Astrocyte (in vitro differentiated cells and primary cell): ENCODE results near the gene FHIT. TPM values are rescaled to one million over a fixed set of nuclear protein-coding genes. Genes with fewer than 3 reads are reported as not detected.

Source experiments
- DNase-seq: peaks from one replicate; pipeline ENCODE4 v3.0.0-alpha.2; 2010; ENCODE audit warnings: low read depth
- FAIRE-seq: peaks from 2 replicates; lab custom pipeline; 2011; peaks lifted over from hg19 to GRCh38; lab: Jason Lieb, UNC
- H2AFZ ChIP-seq: 2 replicates; pipeline ENCODE4 v1.6.0; 2012; ENCODE audit warnings: low read depth, low read length, inconsistent platforms
- H3K27ac ChIP-seq: 2 replicates; pipeline ENCODE4 v1.5.1; 2011; ENCODE audit warnings: low read depth, low read length, inconsistent platforms
- H3K27me3 ChIP-seq: 2 replicates; pipeline ENCODE4 v1.6.0; 2011; ENCODE audit warnings: low read length, inconsistent platforms; ENCODE audit not compliant: insufficient read depth
- H3K36me3 ChIP-seq: 2 replicates; pipeline ENCODE4 v1.5.1; 2011; ENCODE audit warnings: low read length, inconsistent platforms; ENCODE audit not compliant: insufficient read depth
- H3K4me1 ChIP-seq: 2 replicates; pipeline ENCODE4 v1.5.1; 2011; ENCODE audit warnings: low read length, inconsistent platforms; ENCODE audit not compliant: insufficient read depth
- H3K4me2 ChIP-seq: 2 replicates; pipeline ENCODE4 v1.6.0; 2012; ENCODE audit warnings: low read length, inconsistent platforms
- H3K4me3 ChIP-seq: 2 replicates; pipeline ENCODE4 v1.5.1; 2011; ENCODE audit warnings: low read depth, mild to moderate bottlenecking, low read length, inconsistent platforms; ENCODE audit not compliant: insufficient read depth
- H3K79me2 ChIP-seq: 2 replicates; pipeline ENCODE4 v1.6.0; 2012; ENCODE audit warnings: mild to moderate bottlenecking, low read length, inconsistent platforms; ENCODE audit not compliant: insufficient read depth
- H3K9ac ChIP-seq: 2 replicates; pipeline ENCODE4 v1.6.0; 2012; ENCODE audit warnings: mild to moderate bottlenecking, low read length, inconsistent platforms
- H3K9me3 ChIP-seq: 2 replicates; pipeline ENCODE4 v1.5.1; 2012; ENCODE audit warnings: low read depth, mild to moderate bottlenecking, low read length, inconsistent platforms; ENCODE audit not compliant: insufficient read depth
- H4K20me1 ChIP-seq: 2 replicates; pipeline ENCODE4 v1.6.0; 2012; ENCODE audit warnings: low read length, inconsistent platforms; ENCODE audit not compliant: insufficient read depth
- H3K27ac Mint-ChIP-seq: one replicate; pipeline ENCODE4 v1.8.0; 2021; ENCODE audit warnings: mild to moderate bottlenecking, mixed read lengths; ENCODE audit not compliant: unreplicated experiment
- H3K27me3 Mint-ChIP-seq: one replicate; pipeline ENCODE4 v1.8.0; 2021; ENCODE audit warnings: low read depth, mixed read lengths; ENCODE audit not compliant: unreplicated experiment
- H3K36me3 Mint-ChIP-seq: one replicate; pipeline ENCODE4 v1.8.0; 2021; ENCODE audit warnings: low read depth, mixed read lengths; ENCODE audit not compliant: unreplicated experiment
- H3K4me1 Mint-ChIP-seq: one replicate; pipeline ENCODE4 v1.8.0; 2021; ENCODE audit warnings: low read depth, mixed read lengths; ENCODE audit not compliant: unreplicated experiment
- H3K4me3 Mint-ChIP-seq: one replicate; pipeline ENCODE4 v1.8.0; 2021; ENCODE audit warnings: mild to moderate bottlenecking, moderate library complexity, mixed read lengths; ENCODE audit not compliant: unreplicated experiment
- H3K9me3 Mint-ChIP-seq: one replicate; pipeline ENCODE4 v1.8.0; 2021; ENCODE audit warnings: mild to moderate bottlenecking, mixed read lengths; ENCODE audit not compliant: unreplicated experiment
- CTCF ChIP-seq: IDR thresholded peaks from 2 replicates; pipeline ENCODE4 v1.5.1; 2011; ENCODE audit warnings: low read depth, mild to moderate bottlenecking, inconsistent platforms, low read length, moderate library complexity; ENCODE audit not compliant: insufficient read depth
- EZH2 ChIP-seq: IDR thresholded peaks from 2 replicates; pipeline ENCODE4 v1.6.1; 2012; ENCODE audit warnings: mild to moderate bottlenecking, low read length, inconsistent platforms; ENCODE audit not compliant: insufficient read depth
- total RNA-seq: library from RNA; stranded (reverse); gene quantifications from 2 replicates; pipeline ENCODE4 v1.2.1, GENCODE V29; 2021

The FHIT gene
- total RNA-seq, 1 donor from 2014 or later = 6.7 TPM

DNA sequence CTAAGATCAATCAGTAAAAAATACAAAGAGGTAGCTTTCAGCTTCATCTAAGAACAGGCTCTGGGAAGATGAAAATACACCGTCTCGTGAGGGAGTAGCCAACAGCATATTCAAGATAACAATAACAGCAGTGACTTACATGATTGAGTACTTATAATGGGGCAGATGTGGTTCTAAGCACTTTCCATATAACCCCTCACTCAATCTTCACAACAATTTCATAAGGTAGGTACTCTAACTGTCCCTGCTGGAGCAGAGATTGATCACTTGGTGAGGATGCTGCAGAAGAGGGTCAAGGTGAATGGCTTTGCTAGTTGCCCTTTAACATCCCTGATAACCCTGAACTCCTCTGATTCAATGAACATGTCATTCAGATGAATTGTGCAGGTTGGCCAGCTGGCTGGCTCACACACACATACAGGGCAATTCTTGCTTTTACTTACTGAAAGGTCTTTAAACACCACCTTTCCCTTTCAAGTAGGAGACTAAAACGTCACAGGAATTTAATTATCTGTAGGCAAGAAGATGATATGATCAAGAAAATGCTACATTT lies 1217.3 kb downstream of the FHIT start:
- no peak for FAIRE-seq
- H3K27me3 Mint-ChIP-seq = no peaks in the 10 kb centered on the region
- no peak for DNase-seq

DNA sequence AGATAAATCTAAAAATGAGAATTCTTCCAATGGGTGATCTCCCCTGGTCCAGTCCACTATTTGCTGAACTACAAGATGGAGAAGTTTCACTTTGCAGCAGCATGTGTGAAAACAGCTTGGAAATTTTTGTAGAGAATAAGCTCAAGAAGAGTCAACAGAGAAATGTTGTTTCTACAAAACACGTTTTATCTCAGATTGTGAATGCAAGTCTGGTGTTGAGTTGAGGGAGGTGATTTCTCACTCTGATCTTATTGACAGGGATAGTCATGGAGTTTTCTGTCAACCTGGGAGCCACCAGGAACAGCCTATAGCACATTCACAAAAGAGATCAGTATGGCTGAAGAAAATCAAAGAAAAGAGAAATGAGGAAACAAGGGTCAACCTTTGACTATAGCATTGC lies 1220.3 kb downstream of the FHIT start:
- Histone ChIP-seq H3K9ac (no peak overlapping the region), H3K4me3 (no peak overlapping the region), H3K27ac (no peak overlapping the region), H3K79me2 (no peaks in the 10 kb centered on the region), H3K4me1 (no peaks in the 10 kb centered on the region), H4K20me1 (no peaks in the 10 kb centered on the region), H3K4me2 (no peak overlapping the region), H3K9me3 (no peaks in the 10 kb centered on the region), H3K36me3 (no peaks in the 10 kb centered on the region), H3K27me3 (no peaks in the 10 kb centered on the region), H2AFZ (no peak overlapping the region)
- TF ChIP-seq CTCF (no peak), EZH2 (no peak)
- Mint-ChIP-seq H3K9me3 (no peaks in the 10 kb centered on the region), H3K27me3 (no peaks in the 10 kb centered on the region), H3K4me3 (no peak overlapping the region), H3K36me3 (no peaks in the 10 kb centered on the region), H3K4me1 (peaks cover 3% of the 10 kb centered on the region), H3K27ac (no peak overlapping the region)
- FAIRE-seq = no peak
- no peak for DNase-seq

More for the DNA sequence above, 1217.3 kb downstream of the FHIT start:
- Histone ChIP-seq H2AFZ (no peak overlapping the region), H3K79me2 (no peaks in the 10 kb centered on the region), H3K4me2 (no peak overlapping the region), H3K4me1 (no peaks in the 10 kb centered on the region), H4K20me1 (no peaks in the 10 kb centered on the region), H3K27me3 (no peaks in the 10 kb centered on the region), H3K9ac (no peak overlapping the region), H3K9me3 (no peaks in the 10 kb centered on the region), H3K27ac (no peak overlapping the region), H3K36me3 (no peaks in the 10 kb centered on the region), H3K4me3 (no peak overlapping the region)
- Mint-ChIP-seq H3K4me3 (no peak overlapping the region), H3K4me1 (no peaks in the 10 kb centered on the region), H3K9me3 (no peaks in the 10 kb centered on the region), H3K27ac (no peak overlapping the region), H3K36me3 (no peaks in the 10 kb centered on the region)
- TF ChIP-seq EZH2 (no peak), CTCF (no peak)

GRCh38 chr3:60028233-60028632 lies 1223.0 kb downstream of the FHIT start:
- H3K36me3 Mint-ChIP-seq = no peaks in the 10 kb centered on the region
- no peaks in the 10 kb centered on the region for H3K9me3 ChIP-seq
- DNase-seq = no peak

More at GRCh38 chr3:60028233-60028632, 1223.0 kb downstream of the FHIT start:
- peaks cover 15% of the 10 kb centered on the region for H3K4me1 Mint-ChIP-seq
- no peak overlapping the region for H2AFZ ChIP-seq
- H3K9me3 Mint-ChIP-seq = no peaks in the 10 kb centered on the region
- no peak overlapping the region for H3K27ac ChIP-seq
- H3K27ac Mint-ChIP-seq = no peak overlapping the region
- no peak for TF ChIP-seq EZH2
- TF ChIP-seq CTCF = no peak
- no peak overlapping the region for H3K4me3 Mint-ChIP-seq
- no peaks in the 10 kb centered on the region for H3K27me3 ChIP-seq
- no peaks in the 10 kb centered on the region for H3K27me3 Mint-ChIP-seq
- no peaks in the 10 kb centered on the region for H4K20me1 ChIP-seq
- peaks cover 9% of the 10 kb centered on the region for H3K4me1 ChIP-seq
- H3K79me2 ChIP-seq = no peaks in the 10 kb centered on the region
- H3K4me3 ChIP-seq = no peak overlapping the region
- no peak overlapping the region for H3K9ac ChIP-seq
- no peaks in the 10 kb centered on the region for H3K36me3 ChIP-seq
- FAIRE-seq = no peak
- no peak overlapping the region for H3K4me2 ChIP-seq
